T-helper 1 cell (primary cell): Measurements from ENCODE around the gene TSPAN9.

Experiments used
- DNase-seq, 5 donors: peaks; one replicate each; pipeline ENCODE4 v3.0.0-alpha.2; 2012 to 2020

TSPAN9 gene

GRCh38 chr12:3102771-3103410, 25.7 kb downstream of the TSPAN9 start:
- DNase-seq: no peak

DNA sequence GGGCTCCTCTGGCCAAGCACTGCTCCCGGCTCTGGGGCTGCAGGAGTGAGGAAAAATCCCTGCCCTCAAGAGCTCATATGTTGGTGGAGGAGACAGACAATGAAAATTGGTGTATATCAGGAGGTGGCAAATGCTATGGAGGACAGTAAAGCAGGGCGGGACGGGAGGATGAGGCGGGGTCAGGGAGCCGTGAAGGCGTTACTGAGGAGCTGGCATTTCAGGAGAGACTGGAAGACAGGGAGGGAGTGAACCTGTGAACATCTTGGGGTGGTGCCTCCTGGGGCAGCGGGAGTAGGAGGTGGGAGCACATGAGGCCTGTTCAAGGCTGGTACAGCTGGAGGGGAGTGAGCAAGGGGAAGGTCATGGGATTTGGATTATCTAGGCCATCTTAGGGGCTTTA, 26.6 kb downstream of the TSPAN9 start:
- DNase-seq: no peak

DNA sequence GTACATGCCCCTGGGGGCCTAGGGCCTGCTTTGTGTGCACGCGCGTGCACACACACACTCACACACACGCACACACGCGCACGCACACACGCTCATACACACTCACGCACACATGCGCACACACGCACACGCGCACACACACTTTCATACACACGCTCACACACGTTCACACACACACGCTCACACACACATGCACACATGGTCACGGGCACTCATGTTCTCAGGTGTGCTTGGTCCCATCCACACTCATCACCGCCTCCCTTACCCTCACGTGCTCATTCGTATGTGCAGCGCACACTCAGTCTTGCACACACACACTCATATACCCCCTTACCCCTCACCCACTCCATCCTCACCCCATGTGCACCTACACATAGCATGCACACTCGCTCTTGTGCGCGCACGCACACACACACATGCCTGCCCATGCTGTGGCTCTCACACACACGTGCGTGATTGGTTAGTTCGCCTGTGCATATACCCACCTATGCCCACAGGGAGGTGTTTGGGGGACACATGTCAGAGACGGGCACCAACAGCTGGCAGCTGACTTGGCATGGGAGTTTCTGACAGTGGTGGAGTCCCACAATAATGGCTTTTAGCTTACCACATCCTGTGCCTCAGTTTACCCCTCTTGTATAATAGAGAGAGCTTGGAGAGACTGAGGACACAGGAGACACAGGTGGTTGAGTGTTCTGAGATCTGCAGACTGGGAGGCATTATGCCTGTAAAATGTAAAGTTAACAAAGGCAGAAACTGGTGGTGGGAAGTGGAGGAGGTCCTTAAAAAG, 28.7 kb downstream of the TSPAN9 start:
- DNase-seq: no peak

DNA sequence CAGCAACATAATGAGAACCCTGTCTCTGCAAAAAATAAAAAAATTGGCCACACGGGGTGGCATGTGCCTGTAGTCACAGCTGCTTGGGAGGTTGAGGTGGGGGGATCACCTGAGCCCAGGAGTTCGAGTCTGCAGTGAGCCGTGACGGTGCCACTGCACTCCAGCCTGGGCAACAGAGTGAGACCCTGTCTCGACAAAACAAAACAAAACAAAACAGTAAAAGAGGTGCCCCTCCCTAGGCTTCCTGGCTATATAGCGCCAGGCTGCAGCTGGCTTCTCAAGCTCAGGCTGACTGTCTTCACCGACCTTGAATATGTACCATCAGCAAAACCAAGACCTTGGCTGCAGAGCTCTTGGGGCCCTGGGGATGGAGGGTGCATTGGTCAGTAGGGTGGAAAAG, 29.4 kb downstream of the TSPAN9 start:
- DNase-seq: no peak

- DNase-seq: no peak
These were observed 29.9 kb downstream of the TSPAN9 start for GRCh38 chr12:3107071-3107583.

DNA sequence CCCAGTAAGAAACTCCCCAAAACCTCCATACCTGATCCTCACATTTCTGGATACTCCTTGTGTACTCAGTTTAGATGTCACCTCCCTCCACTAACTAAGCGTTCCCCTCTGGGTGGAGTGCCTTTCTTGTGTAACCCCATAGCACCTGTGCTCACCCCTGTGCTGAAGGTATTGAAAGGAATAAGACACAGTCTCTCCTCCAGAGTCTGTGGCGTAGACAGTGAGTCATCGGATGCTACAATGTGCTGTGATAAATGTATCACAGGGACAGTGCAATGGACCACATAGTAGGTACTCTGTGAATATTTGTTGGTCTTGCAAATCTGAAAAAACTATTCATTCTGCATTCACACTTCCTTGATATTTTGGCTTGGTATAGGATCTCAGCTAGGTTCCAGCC, 30.8 kb downstream of the TSPAN9 start:
- DNase-seq: no peak

GRCh38 chr12:3110578-3110977, 33.4 kb downstream of the TSPAN9 start:
- DNase-seq: no peak

- DNase-seq: no peak
These were observed 36.6 kb downstream of the TSPAN9 start for GRCh38 chr12:3113671-3114325.

- DNase-seq: no peak
These were observed 37.5 kb downstream of the TSPAN9 start for GRCh38 chr12:3114671-3115070.

GRCh38 chr12:3115078-3115477, 37.9 kb downstream of the TSPAN9 start:
- DNase-seq: no peak

DNA sequence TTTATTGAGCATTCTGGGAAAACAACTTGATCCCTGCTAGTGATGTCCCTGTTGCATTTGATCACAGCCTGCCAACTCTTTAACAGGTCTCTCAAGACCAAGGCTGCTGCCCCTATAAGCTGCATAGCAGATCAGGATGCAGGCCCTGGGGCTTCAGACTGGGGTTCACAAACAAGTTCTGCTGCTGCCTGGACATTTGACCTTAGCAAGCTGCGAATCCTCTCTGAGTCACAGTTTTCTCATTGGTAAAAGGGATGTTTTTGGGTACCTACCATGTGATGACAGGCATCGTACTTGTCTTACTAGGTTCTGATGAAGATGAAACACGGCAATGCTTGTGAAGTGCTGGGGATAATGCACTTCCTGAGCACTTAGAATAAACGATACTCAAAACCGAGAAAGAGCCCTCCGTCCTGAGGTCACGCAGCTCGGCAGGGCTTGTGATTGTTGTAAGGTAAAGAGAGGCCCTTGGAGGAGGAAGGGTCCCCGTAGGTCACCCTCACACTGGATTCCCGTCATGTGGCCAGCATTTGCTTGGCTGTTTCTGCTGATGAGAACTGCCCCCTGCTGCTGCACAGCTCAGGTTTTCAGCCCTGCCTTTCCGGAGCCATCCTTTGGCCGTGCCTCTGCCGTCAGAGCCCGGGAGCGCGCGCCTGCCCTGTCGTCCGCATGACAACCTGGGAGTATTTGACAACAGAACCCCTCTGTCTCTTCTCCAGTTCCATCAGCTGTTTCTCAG, 39.1 kb downstream of the TSPAN9 start:
- DNase-seq: no peak

DNA sequence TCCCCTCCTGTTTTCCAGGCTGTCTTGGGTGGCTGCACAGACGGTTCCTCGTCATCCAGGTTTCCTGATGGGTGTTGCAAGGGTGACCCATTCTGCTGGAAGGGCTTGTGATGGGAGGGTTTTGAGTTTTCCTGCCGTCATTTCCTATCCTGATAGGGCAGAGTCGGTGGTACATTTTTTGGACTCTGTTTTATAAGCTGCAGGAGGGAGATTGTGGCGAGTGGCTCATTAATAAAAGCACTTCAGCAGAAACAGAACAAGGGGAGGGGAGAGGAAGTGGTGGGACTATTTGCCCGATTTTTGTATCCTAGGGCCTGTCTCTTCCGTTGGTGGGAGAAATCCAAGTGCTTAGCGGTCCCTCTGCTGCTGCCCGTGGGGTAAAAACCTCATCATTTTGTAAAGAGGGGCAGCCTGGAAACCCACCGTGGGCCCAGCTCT, 40.0 kb downstream of the TSPAN9 start:
- no peak for DNase-seq

- no peak for DNase-seq
These were observed 40.4 kb downstream of the TSPAN9 start for GRCh38 chr12:3117591-3118015.

DNA sequence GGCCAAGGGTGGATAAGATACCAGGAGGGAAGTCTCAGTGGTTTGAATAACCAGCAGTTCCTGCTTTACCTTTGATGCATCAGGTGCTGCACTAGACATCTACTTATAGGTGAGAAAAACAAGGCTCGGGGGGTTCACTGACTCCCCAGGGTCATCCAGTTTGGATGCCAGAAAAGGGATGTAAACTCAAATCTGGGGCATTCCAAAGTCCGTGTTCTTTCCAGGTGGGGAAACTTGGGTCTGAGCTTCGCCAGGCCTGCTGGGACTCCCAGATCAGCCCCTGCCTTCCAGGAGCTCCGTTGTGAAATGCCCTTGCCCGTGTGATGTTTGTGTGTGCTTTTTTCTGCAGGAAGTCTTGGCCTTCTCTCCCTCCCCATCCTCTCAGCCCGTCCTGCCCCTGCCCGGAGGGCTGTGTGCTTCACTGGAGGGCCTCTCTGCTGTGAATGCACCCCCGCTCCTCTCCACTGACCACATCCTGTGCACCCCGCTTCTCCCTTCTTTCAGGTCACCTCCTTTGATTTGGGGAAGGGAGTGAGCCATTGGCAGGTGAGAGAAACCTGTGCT, 42.1 kb downstream of the TSPAN9 start:
- no peak for DNase-seq

GRCh38 chr12:3119756-3120601, 42.8 kb downstream of the TSPAN9 start:
- DNase-seq: no peak

- DNase-seq: no peak
These were observed 43.5 kb downstream of the TSPAN9 start for GRCh38 chr12:3120701-3121100.

DNA sequence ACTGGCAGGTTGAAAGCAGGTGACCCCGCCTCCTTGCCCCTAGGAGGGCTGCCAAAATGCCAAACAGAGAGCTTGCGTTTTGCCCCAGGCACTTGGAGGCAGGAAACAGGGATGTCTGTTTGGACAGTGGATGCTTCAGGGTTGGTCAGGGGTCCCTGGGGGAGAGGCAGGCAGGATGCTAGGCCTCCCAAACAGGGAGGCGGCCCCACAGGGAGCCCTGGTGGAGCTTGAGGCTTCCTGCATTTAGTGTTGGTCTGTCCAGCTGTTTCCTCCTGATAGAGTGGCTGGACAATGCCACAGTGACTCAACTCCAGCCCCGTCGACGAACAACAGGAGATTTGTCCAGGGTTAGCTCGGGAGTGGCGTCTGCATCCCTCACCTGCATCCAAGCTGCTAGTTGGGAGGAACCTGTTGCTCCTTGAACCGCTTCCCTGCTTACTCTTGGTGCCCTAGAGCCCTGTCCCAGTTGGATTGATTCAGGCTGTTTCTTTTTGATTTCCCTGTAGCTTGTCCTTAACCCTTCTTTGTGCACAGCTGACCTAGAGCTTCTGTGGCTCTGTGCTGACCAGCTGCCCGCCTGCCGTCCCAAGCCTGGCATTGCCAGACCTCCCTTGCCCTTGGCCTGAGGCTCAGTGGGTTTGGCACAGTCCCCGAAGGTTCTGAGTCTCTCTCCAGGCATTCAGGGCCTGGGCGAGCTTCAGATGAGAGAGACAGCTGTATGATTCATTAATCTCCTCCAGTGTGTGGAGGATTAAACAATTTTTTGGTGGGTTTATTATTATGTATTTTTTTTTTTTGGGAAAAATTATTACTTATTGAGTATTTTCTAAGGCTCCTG, 45.9 kb downstream of the TSPAN9 start:
- no peak for DNase-seq

DNA sequence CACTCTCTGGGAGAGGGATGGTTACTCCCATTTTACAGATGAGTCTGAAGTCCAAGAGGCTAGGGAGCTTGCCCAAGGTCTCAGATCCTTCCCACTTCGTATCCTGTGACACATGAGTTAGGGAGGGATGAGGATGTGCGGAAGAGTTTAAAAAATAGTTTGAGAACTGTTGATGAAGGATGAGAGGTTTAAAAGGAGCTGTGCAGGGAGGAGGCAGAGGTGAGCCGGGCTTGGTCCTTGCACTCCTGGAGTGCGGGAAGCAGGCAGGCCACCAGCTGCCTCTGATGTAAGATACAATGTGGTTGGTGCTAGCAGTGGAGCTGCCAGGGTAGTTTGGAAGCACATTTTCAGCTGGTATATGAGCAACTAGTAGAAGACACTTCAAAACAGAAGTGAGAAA, 46.5 kb downstream of the TSPAN9 start:
- DNase-seq: no peak

DNA sequence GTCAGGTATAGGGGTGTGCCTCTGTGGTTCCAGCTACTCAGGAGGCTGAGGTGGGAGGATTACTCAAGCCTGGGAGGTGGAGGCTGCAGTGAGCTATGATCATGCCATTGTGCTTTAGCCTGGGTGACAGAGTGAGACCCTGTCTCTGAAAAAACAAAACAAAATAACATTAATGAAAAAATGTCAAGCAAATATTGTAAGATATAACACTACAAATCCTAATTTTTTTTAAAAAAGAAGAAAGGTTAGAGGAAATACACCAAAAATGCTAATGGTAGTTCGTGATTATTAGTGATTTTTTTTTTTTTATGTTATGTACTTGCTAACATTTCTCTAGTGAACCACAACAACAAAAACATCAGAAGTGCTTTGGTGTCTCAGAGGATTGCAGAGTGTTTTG, 47.7 kb downstream of the TSPAN9 start:
- no peak for DNase-seq

- DNase-seq: no peak
These were observed 48.5 kb downstream of the TSPAN9 start for GRCh38 chr12:3125674-3126073.

GRCh38 chr12:3127832-3128231, 50.7 kb downstream of the TSPAN9 start:
- DNase-seq: no peak
